T47D (cell line): ENCODE results near the gene ARMH4.

ENCODE experiments used
- DNase-seq, 2 experiments: peaks; one replicate each; pipeline versions ENCODE4 v3.0.0 to v3.0.0-alpha.2; 2011 to 2012; ENCODE audit warnings: low read depth in 1 of 2, low spot score in 1 of 2
- JUND ChIP-seq: IDR thresholded peaks from 2 replicates; pipeline ENCODE4 v1.6.1; 2012; ENCODE audit warnings: low read depth
- in situ Hi-C: cut with HindIII; loops from 2 replicates; pipeline ENCODE4 v1.10.0; 2016; ENCODE audit warnings: low sequenced_read_pairs, low pct_unique_long_range_greater_than_20kb

ARMH4 gene

GRCh38 chr14:58106446-58106845 is 45.6 kb downstream of the ARMH4 start:
- in situ Hi-C loops = no loop called here
- no peak for TF ChIP-seq JUND
- DNase-seq = no peak

- in situ Hi-C loops = no loop called here
- TF ChIP-seq JUND = no peak
- peak in 1 of 2 experiments; percentile 45 for DNase-seq
Observed at GRCh38 chr14:58104808-58105207, 47.2 kb downstream of the ARMH4 start.

DNA sequence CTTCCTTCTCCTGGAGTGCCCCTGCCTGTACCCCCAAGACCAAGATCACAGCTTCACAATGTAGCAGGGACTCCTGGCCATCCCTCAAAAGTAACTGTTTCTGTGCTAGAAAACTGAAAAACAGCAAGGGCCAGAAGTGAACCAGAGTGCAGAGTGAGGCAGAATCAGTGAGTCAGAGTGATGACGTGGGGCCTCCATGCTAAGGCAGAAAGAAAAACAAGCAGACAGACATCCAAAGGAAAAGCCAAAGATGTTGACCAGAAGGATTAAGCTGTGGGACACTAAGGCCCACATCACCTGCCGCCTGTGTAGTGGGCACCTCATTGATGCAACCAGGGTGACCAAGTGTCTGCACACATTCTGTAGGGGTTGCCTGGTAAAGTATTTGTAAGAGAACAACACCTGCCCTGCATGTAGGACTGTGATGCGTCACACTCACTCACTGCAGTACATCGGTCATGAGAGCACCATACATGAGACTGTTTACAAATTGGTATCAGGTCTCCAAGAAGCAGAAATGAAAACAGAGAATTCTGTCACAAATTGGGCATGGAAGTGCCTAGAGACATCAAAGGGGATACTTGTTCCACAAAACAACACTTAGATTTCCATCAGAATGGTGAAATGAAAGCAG is 51.2 kb downstream of the ARMH4 start:
- DNase-seq = no peak
- in situ Hi-C loops = no loop called here

GRCh38 chr14:58099682-58100081 is 52.3 kb downstream of the ARMH4 start:
- TF ChIP-seq JUND = no peak
- in situ Hi-C loops = no loop called here
- no peak for DNase-seq

More for the DNA sequence above, 51.2 kb downstream of the ARMH4 start:
- TF ChIP-seq JUND = no peak

DNA sequence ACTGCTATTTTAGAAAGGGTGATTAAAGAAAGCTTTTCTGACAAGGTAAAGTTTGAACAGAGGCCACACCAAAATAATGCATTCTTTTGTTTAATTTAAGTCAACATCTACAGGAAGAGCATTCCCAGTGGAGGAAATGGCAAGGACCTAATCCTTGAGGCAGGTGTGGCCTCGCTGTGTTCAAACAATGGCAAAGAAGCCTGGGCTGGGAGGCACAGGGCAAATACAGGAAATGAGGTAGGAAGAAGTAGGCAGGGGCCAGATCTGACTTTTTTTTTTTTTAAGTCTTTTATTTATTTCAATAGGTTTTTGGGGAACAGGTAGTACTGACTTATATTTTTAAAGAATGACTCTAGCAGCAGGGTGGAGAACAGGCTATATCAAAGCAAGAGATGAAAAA is 53.5 kb downstream of the ARMH4 start:
- no peak for DNase-seq
- in situ Hi-C loops = no loop called here
- no peak for TF ChIP-seq JUND

- in situ Hi-C loops = no loop called here
- no peak for DNase-seq
- no peak for TF ChIP-seq JUND
Observed at GRCh38 chr14:58096731-58097130, 55.3 kb downstream of the ARMH4 start.

GRCh38 chr14:58091883-58092630 is 60.0 kb downstream of the ARMH4 start:
- in situ Hi-C loops = no loop called here
- no peak for TF ChIP-seq JUND
- no peak for DNase-seq

DNA sequence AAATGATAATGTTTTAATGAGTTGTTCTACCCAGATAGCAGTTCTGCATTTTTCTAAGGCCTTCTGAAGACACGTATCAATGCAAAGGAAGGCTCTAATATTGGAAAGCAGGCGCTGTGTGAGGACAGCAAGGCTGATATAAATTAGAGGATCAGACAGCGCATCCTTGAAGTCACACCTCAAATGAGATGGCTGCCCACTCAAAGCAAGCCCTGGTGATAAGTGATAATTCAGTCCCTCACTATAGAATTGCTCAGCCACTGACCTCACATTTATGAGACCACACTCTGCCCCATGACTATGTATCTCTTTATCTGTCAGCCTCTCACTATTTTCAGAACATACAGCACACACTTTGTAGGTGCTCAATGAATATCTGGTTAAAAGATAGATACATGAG is 62.4 kb downstream of the ARMH4 start:
- TF ChIP-seq JUND = no peak
- DNase-seq = no peak
- in situ Hi-C loops = no loop called here

GRCh38 chr14:58088961-58089360 is 63.1 kb downstream of the ARMH4 start:
- no peak for TF ChIP-seq JUND
- no peak for DNase-seq
- in situ Hi-C loops = no loop called here

GRCh38 chr14:58085877-58086276 is 66.1 kb downstream of the ARMH4 start:
- TF ChIP-seq JUND = no peak
- in situ Hi-C loops = no loop called here
- no peak for DNase-seq

- no peak for TF ChIP-seq JUND
- in situ Hi-C loops = no loop called here
- DNase-seq = no peak
Observed at GRCh38 chr14:58082491-58083098, 69.4 kb downstream of the ARMH4 start.

GRCh38 chr14:58082011-58082410 is 70.0 kb downstream of the ARMH4 start:
- no peak for TF ChIP-seq JUND
- in situ Hi-C loops = no loop called here
- no peak for DNase-seq

GRCh38 chr14:58078471-58078870 is 73.5 kb downstream of the ARMH4 start:
- in situ Hi-C loops = no loop called here
- DNase-seq = no peak
- TF ChIP-seq JUND = no peak

DNA sequence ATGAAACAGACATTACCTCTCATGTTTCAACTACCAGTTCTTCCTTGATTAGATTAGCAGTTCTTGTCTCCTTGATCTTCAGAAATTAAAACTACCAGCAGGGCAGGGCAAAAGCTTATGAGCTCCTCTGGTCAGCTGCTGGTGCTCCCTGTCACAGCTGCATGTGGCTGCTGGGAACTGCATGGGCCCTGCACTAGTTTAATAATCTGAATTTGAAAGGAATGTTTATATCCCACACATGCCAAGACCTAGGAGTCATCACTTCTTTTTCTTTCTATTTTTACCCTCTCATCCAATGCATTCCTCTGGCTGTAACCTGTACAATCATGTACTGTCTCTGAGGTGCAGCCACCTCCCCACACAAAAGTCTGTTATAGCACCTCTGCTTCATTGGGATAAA is 73.9 kb downstream of the ARMH4 start:
- no peak for DNase-seq
- TF ChIP-seq JUND = no peak

More for the DNA sequence above, 73.9 kb downstream of the ARMH4 start:
- in situ Hi-C loops = no loop called here
